Suppressor macrophage treated with lipopolysaccharide for 1 hour (primary cell): ENCODE data around the gene FXYD2.

Experiments used
- DNase-seq, 3 donors: peaks; one replicate each; pipeline ENCODE4 v3.0.0-alpha.2; 2020 to 2022

Gene FXYD2

DNA sequence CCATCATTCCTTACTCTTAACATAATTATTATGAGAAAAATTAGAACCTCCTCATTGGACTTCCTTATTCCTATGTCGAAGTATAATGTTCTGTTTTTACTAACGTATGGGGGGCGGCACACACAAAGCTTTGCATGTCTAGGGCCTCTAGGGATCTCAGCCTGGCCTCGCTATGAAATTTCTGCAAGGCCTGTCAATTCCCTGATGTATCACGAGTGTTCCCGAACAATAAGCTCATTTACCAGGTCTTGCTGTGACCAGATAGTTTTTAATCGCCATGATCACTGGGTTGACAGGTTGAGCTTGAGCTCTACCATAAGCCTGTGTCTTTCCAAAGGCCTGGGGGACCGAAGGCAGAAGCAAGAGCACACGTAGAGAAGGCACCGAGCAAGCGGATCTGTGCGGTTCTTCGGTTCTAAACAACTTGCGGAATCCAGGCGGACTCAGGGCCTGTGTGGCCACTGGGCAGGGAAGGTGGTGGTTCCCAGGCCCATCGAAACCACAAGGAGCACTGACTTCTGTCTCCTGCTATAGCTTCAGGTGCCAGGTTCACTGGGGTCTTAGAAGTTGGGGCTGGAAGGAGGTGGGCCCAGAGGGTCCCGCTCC, 10.4 kb upstream of the FXYD2 start:
- no peak for DNase-seq

DNA sequence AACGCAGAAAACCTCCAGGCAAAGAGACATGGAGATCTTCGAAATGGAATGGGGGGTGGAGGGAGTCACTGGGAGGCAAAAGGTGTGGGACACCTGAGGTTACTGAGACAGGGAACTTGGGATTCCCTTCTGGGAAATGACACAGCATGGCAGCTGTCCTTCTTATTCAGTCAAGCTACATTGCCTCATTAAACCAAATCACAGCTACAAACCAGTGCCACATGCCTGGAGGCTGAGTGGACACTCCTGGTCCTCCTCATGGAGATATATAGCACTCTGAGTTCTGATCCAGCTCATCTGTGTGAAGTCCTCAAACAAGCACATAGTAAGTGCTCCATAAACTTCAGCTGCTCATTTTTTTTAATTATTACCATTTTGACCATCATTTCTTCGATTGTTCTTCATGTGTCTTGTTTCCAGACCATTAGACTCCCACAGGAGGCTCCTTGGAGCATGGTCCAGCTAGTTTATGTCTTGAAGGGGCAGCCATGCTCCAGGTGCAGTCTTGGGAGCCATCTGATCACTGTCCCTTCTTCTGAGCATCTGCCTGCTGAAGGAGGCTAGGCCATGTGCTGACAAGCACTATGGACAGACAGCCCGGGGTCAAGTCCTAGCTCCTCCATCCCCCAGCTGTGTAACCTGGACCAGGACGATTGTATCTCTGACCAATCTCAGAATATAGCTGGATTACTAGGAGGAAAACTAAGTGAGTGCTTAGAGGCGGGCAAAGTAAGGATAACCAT, 9.7 kb upstream of the FXYD2 start:
- DNase-seq, result no peak

- no peak for DNase-seq
Measured at GRCh38 chr11:117833401-117833891, 8.9 kb upstream of the FXYD2 start.

DNA sequence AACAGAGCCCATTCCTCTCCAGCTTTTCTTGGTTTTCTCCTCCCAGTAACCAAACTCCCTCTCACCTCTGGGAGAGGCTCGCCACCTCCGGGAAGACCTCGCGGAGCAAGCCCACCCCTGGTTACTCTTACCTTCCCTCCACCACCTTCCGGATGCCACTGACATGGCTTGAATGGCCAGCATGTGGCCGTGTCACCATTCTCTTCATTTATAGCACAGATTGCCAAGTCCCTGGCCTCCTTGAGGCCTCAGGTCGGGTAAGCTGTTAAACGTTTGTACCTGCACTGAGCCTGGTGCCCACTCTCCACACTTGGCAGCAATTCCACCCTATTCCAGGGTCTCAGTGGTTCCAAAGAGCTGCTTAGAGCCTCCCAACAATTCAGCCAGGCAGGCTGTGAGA, 8.0 kb upstream of the FXYD2 start:
- DNase-seq, result no peak

- no peak for DNase-seq
Measured at GRCh38 chr11:117831661-117832415, 7.3 kb upstream of the FXYD2 start.

GRCh38 chr11:117830674-117831351, 6.3 kb upstream of the FXYD2 start:
- peak; percentile 45 to 55 (median 54) for DNase-seq

DNA sequence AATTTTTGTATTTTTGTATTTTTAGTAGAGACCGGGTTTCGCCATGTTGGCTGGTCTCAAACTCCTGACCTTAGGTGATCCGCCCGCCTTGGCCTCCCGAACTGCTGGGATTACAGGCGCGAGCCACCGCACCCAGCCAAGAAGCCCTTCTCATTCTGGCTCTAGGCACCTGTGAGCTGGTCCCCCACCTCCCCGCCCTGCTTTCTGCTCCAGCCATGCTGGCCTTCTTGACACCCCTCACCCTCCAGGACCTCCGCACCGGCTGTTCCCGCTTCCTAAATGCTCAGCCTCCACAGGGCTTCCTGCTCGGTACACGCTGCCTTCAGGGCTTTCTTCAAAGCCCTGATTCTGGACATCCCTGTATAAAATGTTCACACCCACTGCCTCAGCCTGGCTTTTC, 5.5 kb upstream of the FXYD2 start:
- DNase-seq, result no peak

- DNase-seq, result peak; percentile 60 to 77 (median 75)
Measured at GRCh38 chr11:117829369-117829725, 4.8 kb upstream of the FXYD2 start.

DNA sequence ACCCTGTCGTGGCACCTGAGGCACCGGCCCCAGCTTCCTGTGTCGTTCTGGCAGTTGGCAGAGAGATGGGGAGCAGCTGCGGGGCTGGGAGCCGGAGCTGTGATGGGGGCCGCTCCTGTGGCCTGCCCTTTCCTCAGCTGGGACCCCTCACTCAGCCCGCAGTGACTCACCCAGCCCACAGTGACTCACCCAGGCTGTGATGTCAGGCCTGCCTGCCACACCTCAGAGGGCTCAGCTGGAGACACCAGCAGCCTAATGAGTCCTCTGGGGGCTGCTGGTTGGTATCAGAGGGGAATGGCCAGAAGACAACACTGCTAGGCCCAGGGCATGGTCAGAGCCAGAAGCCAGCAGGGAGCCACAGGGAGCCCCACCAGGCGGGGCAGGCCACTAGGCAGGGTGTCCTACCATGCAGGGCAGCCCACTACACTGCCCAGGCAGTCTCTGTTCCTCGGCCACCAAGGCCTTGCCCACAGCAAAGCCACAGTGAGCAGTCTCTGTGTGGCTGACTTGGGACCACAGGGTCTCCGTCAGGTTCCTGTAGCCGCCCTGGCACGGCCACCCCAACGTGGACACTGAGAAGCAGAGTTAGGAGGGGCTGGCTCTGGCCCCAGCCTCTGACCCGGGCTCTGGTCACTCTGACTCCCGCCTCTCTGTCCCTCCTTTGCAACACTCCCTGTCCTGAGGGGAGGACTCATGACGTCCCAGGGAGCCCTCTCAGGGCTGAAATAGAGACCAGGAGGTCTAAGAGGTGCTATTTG, 4.2 kb upstream of the FXYD2 start:
- peak; percentile 84 to 89 (median 88) for DNase-seq

- no peak for DNase-seq
Measured at GRCh38 chr11:117827521-117828511, 3.3 kb upstream of the FXYD2 start.

DNA sequence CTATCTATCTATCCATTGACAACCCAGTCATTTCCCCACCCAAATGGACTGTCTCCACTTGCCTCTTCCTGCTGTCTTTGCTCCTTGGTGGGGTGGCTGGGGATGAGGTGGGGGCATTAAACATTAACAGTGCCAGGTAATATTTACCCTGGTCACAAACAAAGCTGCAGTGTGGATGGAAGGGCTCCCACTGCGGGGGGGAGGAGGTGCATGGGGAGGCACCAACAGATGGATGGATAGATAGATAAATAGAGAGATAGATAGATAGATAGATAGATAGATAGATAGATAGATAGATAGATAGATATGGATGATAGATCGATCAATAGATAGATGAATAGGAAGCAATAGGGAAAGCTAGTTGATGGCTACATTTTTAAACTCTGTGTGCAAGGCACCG, 2.3 kb upstream of the FXYD2 start:
- DNase-seq, result no peak

DNA sequence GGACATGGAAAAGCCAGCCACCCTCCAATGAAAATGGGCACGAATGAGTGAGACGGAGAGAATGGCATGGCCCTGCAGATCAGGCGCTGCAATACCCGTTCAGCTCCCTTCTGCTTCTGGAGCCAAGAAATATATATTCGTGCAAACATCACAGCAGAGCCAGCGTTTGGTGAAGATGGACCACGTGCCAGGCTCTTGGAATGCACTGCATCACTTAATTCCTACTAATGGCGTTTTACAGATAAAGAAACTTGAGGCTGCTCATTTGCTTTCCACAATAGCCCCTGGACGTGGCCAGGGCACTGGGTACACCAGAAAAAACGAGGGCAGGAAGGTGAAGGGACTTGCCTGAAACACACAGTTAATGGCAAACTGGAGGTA, 1.6 kb upstream of the FXYD2 start:
- no peak for DNase-seq

DNA sequence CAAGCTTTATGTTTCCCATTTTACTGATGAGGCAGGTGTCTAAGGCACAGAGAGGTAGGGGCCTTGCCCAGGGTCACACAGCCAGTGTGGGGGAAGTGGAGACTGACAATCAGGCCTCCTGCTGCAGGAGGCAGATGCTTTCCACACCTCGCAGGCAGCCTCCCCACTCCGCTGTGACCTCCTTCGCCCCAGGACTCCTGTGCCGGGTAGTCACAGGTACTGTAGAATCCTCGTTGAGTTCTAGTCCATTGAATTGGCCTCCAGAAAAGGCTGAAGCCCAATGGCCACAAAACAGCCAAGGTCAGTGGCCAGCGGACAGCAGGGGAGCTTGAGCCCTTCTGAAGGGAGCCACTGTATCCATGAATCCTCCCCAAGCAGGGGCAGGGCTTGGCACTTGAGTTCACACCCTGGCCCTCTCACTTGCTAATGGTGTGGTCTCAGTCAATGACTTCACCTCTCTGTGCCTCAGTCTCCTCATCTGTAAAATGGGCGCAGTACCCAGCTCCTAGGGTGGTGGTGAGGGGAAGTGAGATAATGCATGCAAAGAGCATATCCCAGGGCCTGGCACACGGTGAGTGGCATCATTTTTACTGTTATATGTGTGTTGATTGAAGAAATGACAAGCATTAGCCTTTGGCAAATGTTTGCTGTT, 1.1 kb upstream of the FXYD2 start:
- DNase-seq, result no peak

GRCh38 chr11:117823946-117824420, 561 bp downstream of the FXYD2 start:
- peak; percentile 39 to 55 (median 51) for DNase-seq

DNA sequence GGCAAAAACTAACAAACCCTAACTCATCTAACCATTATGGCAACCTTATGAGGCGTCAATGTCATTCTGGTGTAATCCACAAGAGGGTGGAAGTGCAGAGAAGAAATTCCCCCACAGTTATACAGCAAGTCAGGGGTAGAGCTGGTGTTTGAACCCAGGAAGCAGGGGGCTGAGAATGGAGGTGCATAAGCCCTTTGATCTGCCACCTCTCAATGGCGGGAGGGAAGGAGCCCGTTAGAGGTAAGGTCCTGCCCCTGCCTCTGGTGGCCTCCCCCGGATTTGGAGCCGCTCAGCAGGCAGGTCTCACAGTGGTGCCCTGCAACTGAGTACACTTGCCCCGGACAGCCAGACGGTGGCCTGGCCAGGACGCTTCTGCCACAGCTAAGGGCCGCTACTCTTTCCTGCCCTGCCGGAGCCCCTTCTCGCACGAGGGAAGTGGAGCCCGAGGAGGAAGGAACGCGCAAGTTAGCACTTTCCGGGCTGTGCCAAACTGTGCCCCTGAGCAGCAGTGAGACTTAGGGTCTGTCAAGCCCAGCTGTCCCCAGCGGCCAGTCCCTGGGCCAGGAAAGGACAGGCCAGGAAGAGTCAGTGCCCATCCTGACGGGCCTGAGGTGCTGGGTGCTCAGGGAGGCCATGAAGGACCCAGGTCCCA, 1.1 kb downstream of the FXYD2 start:
- DNase-seq, result peak; percentile 70 to 76 (median 73)

DNA sequence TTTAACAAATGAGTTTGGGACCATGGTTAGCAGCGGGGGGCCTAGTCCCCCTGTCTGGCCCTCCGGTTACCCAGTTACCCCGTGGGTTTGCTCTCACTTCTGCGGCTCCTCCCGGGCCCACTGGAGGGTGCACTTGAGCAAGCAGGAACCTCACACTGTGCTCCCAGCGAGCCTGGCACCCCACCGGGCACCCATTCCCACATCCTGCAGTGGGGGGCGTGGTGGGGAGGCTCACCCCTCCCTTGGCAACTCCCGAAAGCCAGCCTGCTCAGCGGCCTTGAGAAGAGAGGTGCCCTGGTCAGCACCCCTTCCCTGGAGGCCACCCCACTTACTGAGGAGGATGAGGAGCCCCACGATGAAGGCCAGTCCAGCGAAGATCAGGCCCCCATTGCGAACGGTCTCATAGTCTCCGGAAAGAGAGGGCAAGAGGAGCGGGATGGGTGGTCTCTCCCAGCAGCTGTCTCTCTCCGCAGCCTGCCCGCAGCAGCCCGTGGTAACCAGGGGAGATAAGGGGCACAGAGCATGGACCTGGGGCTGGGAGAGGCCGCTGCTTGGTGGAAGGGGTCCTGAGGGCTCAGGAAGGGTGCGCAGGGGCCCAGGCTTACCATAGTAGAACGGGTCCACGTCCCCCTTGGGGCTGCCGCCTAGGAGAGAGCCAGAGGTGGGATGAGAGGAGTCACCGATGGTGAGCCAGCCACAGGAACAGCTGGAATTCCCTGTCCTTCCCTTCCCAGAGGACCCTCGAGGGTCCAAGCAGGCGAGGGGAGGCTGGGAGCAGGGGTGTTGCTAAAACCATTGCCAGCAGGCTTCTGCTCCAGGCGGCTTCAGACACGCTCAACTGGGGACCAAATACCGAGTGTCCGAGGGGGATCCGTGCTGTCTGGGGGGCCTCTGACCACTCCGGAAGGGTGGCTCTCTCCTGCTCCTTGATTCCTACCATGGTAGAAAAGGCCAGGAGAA, 2.2 kb downstream of the FXYD2 start:
- peak; percentile 66 to 85 (median 74) for DNase-seq

DNA sequence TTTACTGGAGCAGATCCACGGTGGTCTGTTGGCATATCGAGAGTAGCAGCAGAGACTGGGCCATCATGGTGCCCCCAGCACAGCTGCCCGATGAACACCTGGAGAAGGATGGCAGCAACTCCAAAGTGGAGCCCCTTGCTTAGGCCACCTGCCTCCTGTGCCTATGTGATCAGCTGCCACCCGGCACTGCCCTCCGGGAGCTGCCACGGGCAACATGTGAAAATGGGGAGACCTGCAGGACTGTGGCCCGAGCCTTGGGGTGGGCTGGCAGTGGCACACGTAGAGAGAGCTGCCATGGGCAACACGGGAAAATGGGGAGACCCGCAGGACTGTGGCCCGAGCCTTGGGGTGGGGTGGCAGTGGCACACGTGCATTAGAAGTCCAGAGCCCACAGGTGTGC, 3.1 kb downstream of the FXYD2 start:
- no peak for DNase-seq

- no peak for DNase-seq
Measured at GRCh38 chr11:117820516-117820915, 4.0 kb downstream of the FXYD2 start.

DNA sequence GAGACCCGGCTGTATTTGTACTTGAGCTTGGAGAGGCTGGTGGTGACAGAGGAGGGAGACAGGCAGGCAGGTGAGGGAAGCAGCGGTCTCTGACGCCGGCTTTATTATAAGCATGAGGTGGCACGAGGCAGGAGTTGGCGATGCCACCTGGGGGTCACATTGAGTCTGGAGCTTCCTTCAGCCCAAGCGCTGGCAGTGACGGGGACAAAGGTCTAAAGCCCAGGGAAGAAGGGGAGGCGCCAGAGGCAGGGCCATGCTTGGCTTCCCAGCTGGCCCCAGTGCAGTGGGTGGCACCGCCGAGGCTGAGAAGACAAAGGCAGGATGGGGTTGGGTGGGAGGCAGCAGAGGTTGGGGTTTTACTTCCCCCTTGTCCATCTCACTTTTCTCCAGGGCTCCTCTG, 4.5 kb downstream of the FXYD2 start:
- no peak for DNase-seq
